IMR-90 (cell line): ENCODE results near the gene MRPS5. TPM values are rescaled to one million over a fixed set of nuclear protein-coding genes. Genes with fewer than 3 reads are reported as not detected.

ENCODE experiments used
- ATAC-seq: fragments of 200-7000 bp; cut with Tn5 transposase; 2 replicates; pipeline ENCODE4 v1.9.1; 2020; ENCODE audit warnings: low read depth, mild to moderate bottlenecking, moderate library complexity
- BruUV-seq: library from RNA; stranded (reverse); fragments of 400-500 nt; replicated peaks from 2 replicates; lab custom pipeline; 2021; lab: Mats Ljungman, UMichigan
- CTCF ChIA-PET: fragments of 300-600 bp; formaldehyde crosslinking; extraction: SDS; loops from one replicate; lab custom pipeline; 2021; ENCODE audit warnings: antibody characterized with exemption; lab: Yijun Ruan, JAX
- POLR2A ChIA-PET: fragments of 300-600 bp; sonication (Branson Sonifier 250); formaldehyde crosslinking; loops from one replicate; lab custom pipeline; 2022; ENCODE audit warnings: antibody characterized with exemption; ENCODE audit not compliant: unreplicated experiment; lab: Charles Lee
- DNase-seq: peaks from one replicate; pipeline ENCODE4 v3.0.0; 2013
- H2AFZ ChIP-seq: replicated peaks from 2 replicates; pipeline ENCODE3; 2013; ENCODE audit warnings: low read length, mild to moderate bottlenecking; ENCODE audit not compliant: poor library complexity
- H2AK5ac ChIP-seq: 2 replicates; pipeline ENCODE4 v1.6.1; 2013; ENCODE audit warnings: low read depth, low read length, inconsistent platforms
- H2AK9ac ChIP-seq: replicated peaks from 2 replicates; pipeline ENCODE3; 2013; ENCODE audit warnings: mild to moderate bottlenecking, low read depth, low read length, moderate library complexity; ENCODE audit not compliant: poor library complexity
- H2BK120ac ChIP-seq: 2 replicates; pipeline ENCODE4 v1.6.1; 2013; ENCODE audit warnings: low read depth, low read length, inconsistent platforms
- H2BK15ac ChIP-seq: 3 replicates; pipeline ENCODE4 v1.6.1; 2013; ENCODE audit warnings: low read depth, low read length, inconsistent platforms
- H2BK20ac ChIP-seq: 2 replicates; pipeline ENCODE4 v1.6.1; 2013; ENCODE audit warnings: low read depth, mild to moderate bottlenecking, inconsistent platforms, low read length, moderate library complexity
- H2BK5ac ChIP-seq: 2 replicates; pipeline ENCODE4 v1.6.1; 2013; ENCODE audit warnings: mild to moderate bottlenecking, low read depth, low read length, inconsistent platforms; ENCODE audit not compliant: poor library complexity, severe bottlenecking
- H3K14ac ChIP-seq: replicated peaks from 2 replicates; pipeline ENCODE4 v1.6.1; 2013; ENCODE audit warnings: low read depth, low read length, inconsistent platforms
- H3K18ac ChIP-seq: 2 replicates; pipeline ENCODE4 v1.6.1; 2013; ENCODE audit warnings: low read depth, low read length, control low read depth
- H3K23ac ChIP-seq: 2 replicates; pipeline ENCODE4 v1.6.1; 2013; ENCODE audit warnings: low read depth, low read length, inconsistent platforms
- H3K27ac ChIP-seq: 2 replicates; pipeline ENCODE4 v1.5.1; 2013; ENCODE audit warnings: mild to moderate bottlenecking, control low read depth, low read length; ENCODE audit not compliant: insufficient read depth
- H3K27me3 ChIP-seq: 2 replicates; pipeline ENCODE4 v1.6.1; 2013; ENCODE audit warnings: low read length; ENCODE audit not compliant: control insufficient read depth, insufficient read depth
- H3K36me3 ChIP-seq: 2 replicates; pipeline ENCODE4 v1.6.1; 2013; ENCODE audit warnings: low read length, mixed read lengths; ENCODE audit not compliant: control insufficient read depth, insufficient read depth
- H3K4ac ChIP-seq: 2 replicates; pipeline ENCODE4 v1.6.1; 2013; ENCODE audit warnings: low read depth, low read length, inconsistent platforms
- H3K4me1 ChIP-seq: 2 replicates; pipeline ENCODE4 v1.6.1; 2013; ENCODE audit warnings: low read length, mixed read lengths; ENCODE audit not compliant: control insufficient read depth, insufficient read depth
- H3K4me2 ChIP-seq: 2 replicates; pipeline ENCODE4 v1.6.1; 2013; ENCODE audit warnings: low read depth, mild to moderate bottlenecking, control low read depth, low read length, moderate library complexity
- H3K4me3 ChIP-seq: 2 replicates; pipeline ENCODE4 v1.5.1; 2013; ENCODE audit warnings: low read depth, mild to moderate bottlenecking, control low read depth, low read length, moderate library complexity; ENCODE audit not compliant: insufficient read depth
- H3K56ac ChIP-seq: 2 replicates; pipeline ENCODE4 v1.6.1; 2013; ENCODE audit warnings: low read length, inconsistent platforms; ENCODE audit not compliant: insufficient read depth; ENCODE audit errors: extremely low read depth
- H3K79me1 ChIP-seq, 2 experiments: 2 replicates each; pipeline ENCODE4 v1.6.1; 2013; ENCODE audit warnings: low read length in 2 of 2, inconsistent platforms in 1 of 2, low read depth in 1 of 2
- H3K9ac ChIP-seq: 2 replicates; pipeline ENCODE4 v1.6.1; 2013; ENCODE audit warnings: low read depth, low read length, control low read depth
- H3K9me1 ChIP-seq: 2 replicates; pipeline ENCODE4 v1.6.1; 2013; ENCODE audit warnings: low read length, inconsistent platforms; ENCODE audit not compliant: insufficient read depth
- H3K9me3 ChIP-seq: 2 replicates; pipeline ENCODE4 v1.6.1; 2013; ENCODE audit warnings: low read length; ENCODE audit not compliant: control insufficient read depth, insufficient read depth
- H4K20me1 ChIP-seq: 2 replicates; pipeline ENCODE4 v1.6.1; 2013; ENCODE audit warnings: low read length, inconsistent platforms; ENCODE audit not compliant: insufficient read depth
- H4K5ac ChIP-seq: 2 replicates; pipeline ENCODE4 v1.6.1; 2013; ENCODE audit warnings: mild to moderate bottlenecking, low read depth, low read length, control low read depth
- H4K8ac ChIP-seq, 2 experiments: 2 replicates each; pipeline ENCODE4 v1.6.1; 2013; ENCODE audit warnings: low read depth in 2 of 2, low read length in 2 of 2, control low read depth in 1 of 2, inconsistent platforms in 1 of 2
- H4K91ac ChIP-seq: 2 replicates; pipeline ENCODE4 v1.6.1; 2013; ENCODE audit warnings: low read depth, low read length, inconsistent platforms; ENCODE audit not compliant: insufficient read depth
- BHLHE40 ChIP-seq: fragments of 150-350 bp; IDR thresholded peaks from 2 replicates; pipeline ENCODE4 v1.6.1; 2016; ENCODE audit warnings: mild to moderate bottlenecking, low read depth, low read length
- MAFK ChIP-seq: IDR thresholded peaks from 2 replicates; pipeline ENCODE4 v1.6.1; 2012; ENCODE audit warnings: low read depth, low read length, improper control_type of control experiment
- MAZ ChIP-seq: IDR thresholded peaks from 2 replicates; pipeline ENCODE4 v1.6.1; 2012; ENCODE audit warnings: low read depth, mild to moderate bottlenecking, low read length, improper control_type of control experiment, moderate library complexity, borderline replicate concordance
- MXI1 ChIP-seq: IDR thresholded peaks from 2 replicates; pipeline ENCODE4 v1.6.1; 2012; ENCODE audit warnings: low read depth, mild to moderate bottlenecking, low read length, moderate library complexity, borderline replicate concordance
- POLR2A ChIP-seq: IDR thresholded peaks from 2 replicates; pipeline ENCODE4 v1.6.1; 2012; ENCODE audit warnings: mild to moderate bottlenecking, low read depth, low read length
- RAD21 ChIP-seq: IDR thresholded peaks from 2 replicates; pipeline ENCODE4 v1.6.1; 2012; ENCODE audit warnings: low read length, improper control_type of control experiment
- RCOR1 ChIP-seq: IDR thresholded peaks from 2 replicates; pipeline ENCODE4 v1.6.1; 2012; ENCODE audit warnings: mild to moderate bottlenecking, low read length, improper control_type of control experiment; ENCODE audit not compliant: insufficient replicate concordance
- WGBS, 2 experiments: methylation state at CpG; one replicate each; pipeline versions ENCODE4 v1.1.5 to v1.1.7; 2013; ENCODE audit warnings: missing lambda C conversion rate in 2 of 2; ENCODE audit not compliant: insufficient read length in 1 of 2; ENCODE audit errors: extremely low coverage in 2 of 2; 5-methylcytosine and 5-hydroxymethylcytosine counted together
- dilution Hi-C: fragments of 300-500 bp; cut with HindIII; formaldehyde crosslinking; loops from one replicate; pipeline ENCODE4 v1.14.3; 2018; ENCODE audit warnings: low sequenced_read_pairs; ENCODE audit not compliant: unreplicated experiment
- in situ Hi-C: fragments of 300-500 bp; cut with MboI; formaldehyde crosslinking; loops from 3 replicates; pipeline ENCODE4 v1.14.3; 2019; ENCODE audit warnings: low sequenced_read_pairs, inconsistent platforms, mixed read lengths
- intact Hi-C: fragments of 100-400 bp; cut with micrococcal nuclease; formaldehyde crosslinking; loops from 2 replicates; pipeline ENCODE4 v1.10.0; 2022
- polyA plus RNA-seq, 3 experiments: library from polyadenylated mRNA; depleted of rRNA; stranded (reverse); fragments of >200 nt; gene quantifications; 2 replicates each; pipeline ENCODE4 v1.2.3, GENCODE V29; 2012; ENCODE audit warnings: low replicate concordance in 1 of 3
- total RNA-seq: library from RNA; depleted of rRNA; stranded (reverse); fragments of >200 nt; gene quantifications from 2 replicates; pipeline ENCODE4 v1.2.3, GENCODE V29; 2012
- TF ChIP-seq, protein P1 (sequence below): fragments of 150-350 bp; IDR thresholded peaks from 2 replicates; pipeline ENCODE4 v1.6.1; 2016; ENCODE audit warnings: low read depth, mild to moderate bottlenecking, low read length, moderate library complexity, borderline replicate concordance

MRPS5 gene
- total and polyA plus RNA-seq, 2 of the 4 experiments (the other 2 are of a cell fraction) = 27.6 to 44.1 TPM

DNA sequence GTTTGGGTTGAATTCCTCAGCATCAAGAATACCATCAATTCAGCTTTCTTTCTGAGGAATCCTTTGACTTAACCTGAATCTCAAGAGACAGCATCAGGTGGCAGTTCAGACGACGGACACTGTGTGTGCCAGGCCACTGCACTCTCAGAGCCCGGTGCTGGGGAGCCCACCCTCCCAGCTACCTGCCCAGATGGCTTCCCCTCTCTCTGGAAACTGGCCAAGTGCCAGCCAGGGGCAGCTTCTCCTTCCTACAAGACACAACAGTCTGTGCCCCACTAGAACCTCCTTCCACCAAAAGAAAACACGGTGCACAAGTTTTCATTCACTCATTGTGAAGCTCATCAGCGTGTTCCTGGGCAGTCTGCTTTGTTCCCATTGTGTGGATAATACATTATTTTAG is 67.6 kb downstream of the MRPS5 start:
- CTCF ChIA-PET = interaction anchor here (1.1 kb wide), 1 partner anchor 26 kb away, joined by 4 read pairs; no protein-coding TSS in a partner anchor
- POLR2A ChIA-PET = no interaction called here

More for the DNA sequence above, 67.6 kb downstream of the MRPS5 start:
- no peak overlapping the region for H2AK9ac ChIP-seq
- no peak overlapping the region for H4K91ac ChIP-seq
- H2BK5ac ChIP-seq = no peak overlapping the region
- H3K4me1 ChIP-seq = peaks cover 7% of the 10 kb centered on the region; the same call in 1 of the 2 replicates
- H2AFZ ChIP-seq = no peak overlapping the region
- no peak overlapping the region for H3K4me2 ChIP-seq
- WGBS, 2 experiments = 20% methylated on average over 1 of the region's 5 CpGs; no CpG with 5 or more reads in 1 of the 2 experiments
- no peak overlapping the region for H2BK120ac ChIP-seq
- H4K8ac ChIP-seq = no peak overlapping the region
- H3K27ac ChIP-seq = no peak overlapping the region
- no peak overlapping the region for H3K18ac ChIP-seq
- no peaks in the 10 kb centered on the region for H3K36me3 ChIP-seq
- H4K20me1 ChIP-seq = no peaks in the 10 kb centered on the region
- H4K5ac ChIP-seq = no peak overlapping the region
- no peak overlapping the region for H2AK5ac ChIP-seq
- peaks cover 38% of the 10 kb centered on the region; the same call in 1 of the 2 replicates for H3K27me3 ChIP-seq
- no TSS peak for BruUV-seq
- intact Hi-C loops = loop anchor here (2.0 kb wide), 1 partner anchor 71 kb away; no protein-coding TSS in a partner anchor
- H3K14ac ChIP-seq = no peak overlapping the region
- no peak overlapping the region for H3K9ac ChIP-seq
- no peak overlapping the region for H2BK20ac ChIP-seq
- no peak overlapping the region for H3K4ac ChIP-seq
- no peaks in the 10 kb centered on the region for H3K9me3 ChIP-seq
- no peak for DNase-seq
- H3K9me1 ChIP-seq = no peaks in the 10 kb centered on the region
- H3K4me3 ChIP-seq = no peak overlapping the region
- TF ChIP-seq RAD21 (no peak), MXI1 (no peak), BHLHE40 (no peak), MAZ (no peak), RCOR1 (no peak), POLR2A (no peak), MAFK (no peak)
- TF ChIP-seq, protein P1, sequence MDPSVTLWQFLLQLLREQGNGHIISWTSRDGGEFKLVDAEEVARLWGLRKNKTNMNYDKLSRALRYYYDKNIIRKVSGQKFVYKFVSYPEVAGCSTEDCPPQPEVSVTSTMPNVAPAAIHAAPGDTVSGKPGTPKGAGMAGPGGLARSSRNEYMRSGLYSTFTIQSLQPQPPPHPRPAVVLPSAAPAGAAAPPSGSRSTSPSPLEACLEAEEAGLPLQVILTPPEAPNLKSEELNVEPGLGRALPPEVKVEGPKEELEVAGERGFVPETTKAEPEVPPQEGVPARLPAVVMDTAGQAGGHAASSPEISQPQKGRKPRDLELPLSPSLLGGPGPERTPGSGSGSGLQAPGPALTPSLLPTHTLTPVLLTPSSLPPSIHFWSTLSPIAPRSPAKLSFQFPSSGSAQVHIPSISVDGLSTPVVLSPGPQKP = no peak
- H3K56ac ChIP-seq = no peak overlapping the region
- dilution Hi-C loops = no loop called here
- H2BK15ac ChIP-seq = no peak overlapping the region
- H3K23ac ChIP-seq = no peak overlapping the region
- no peaks in the 10 kb centered on the region for H3K79me1 ChIP-seq
- in situ Hi-C loops = no loop called here
- ATAC-seq = no peak
